Thymus (tissue), 11 donors: ENCODE results near the gene DDX10. TPM values are rescaled to one million over a fixed set of nuclear protein-coding genes. Genes with fewer than 3 reads are reported as not detected.

Source experiments
- DNase-seq, 9 donors: peaks; one replicate each; pipeline ENCODE4 v3.0.0-alpha.2; 2013; ENCODE audit warnings: low spot score in 9 of 9, low read depth in 6 of 9, missing footprints in 1 of 9
- H3K27ac ChIP-seq, 2 donors: one replicate each; pipeline ENCODE4 v1.5.1; 2013; ENCODE audit warnings: control low read depth in 1 of 2, low read depth in 1 of 2, low read length in 1 of 2, mild to moderate bottlenecking in 1 of 2, moderate library complexity in 1 of 2
- H3K27me3 ChIP-seq, 2 donors: one replicate each; pipeline ENCODE4 v1.5.1; 2013; ENCODE audit warnings: low read length in 1 of 2; ENCODE audit not compliant: control insufficient read depth in 2 of 2, insufficient read depth in 1 of 2
- H3K36me3 ChIP-seq, 2 donors: one replicate each; pipeline ENCODE4 v1.5.1; 2013; ENCODE audit warnings: low read length in 1 of 2, mild to moderate bottlenecking in 1 of 2, moderate library complexity in 1 of 2; ENCODE audit not compliant: control insufficient read depth in 2 of 2, insufficient read depth in 2 of 2
- H3K4me1 ChIP-seq, 2 donors: one replicate each; pipeline ENCODE4 v1.5.1; 2013; ENCODE audit warnings: low read length in 2 of 2; ENCODE audit not compliant: control insufficient read depth in 2 of 2, insufficient read depth in 2 of 2
- H3K4me3 ChIP-seq, 2 donors: one replicate each; pipeline ENCODE4 v1.5.1; 2013; ENCODE audit warnings: low read length in 2 of 2, control low read depth in 1 of 2, mild to moderate bottlenecking in 1 of 2
- H3K9me3 ChIP-seq, 2 donors: one replicate each; pipeline ENCODE4 v1.5.1; 2013; ENCODE audit warnings: low read length in 1 of 2, mild to moderate bottlenecking in 1 of 2; ENCODE audit not compliant: control insufficient read depth in 2 of 2, insufficient read depth in 1 of 2
- WGBS: extraction: QIAGEN DNeasy Blood & Tissue Kit; methylation state at CpG from one replicate; pipeline ENCODE4 v1.1.7; 2013; 5-methylcytosine and 5-hydroxymethylcytosine counted together
- polyA plus RNA-seq: library from polyadenylated mRNA; stranded (reverse); fragments of 200-250 nt; gene quantifications from one replicate; pipeline ENCODE4 v1.2.3, GENCODE V29; 2013
- total RNA-seq: library from RNA; stranded (reverse); fragments of 120-200 nt; gene quantifications from one replicate; pipeline ENCODE4 v1.2.4, GENCODE V29; 2013
- donor health status: healthy.

Gene DDX10
- total and polyA plus RNA-seq, 2 donors: 20.1 to 32.3 TPM

DNA sequence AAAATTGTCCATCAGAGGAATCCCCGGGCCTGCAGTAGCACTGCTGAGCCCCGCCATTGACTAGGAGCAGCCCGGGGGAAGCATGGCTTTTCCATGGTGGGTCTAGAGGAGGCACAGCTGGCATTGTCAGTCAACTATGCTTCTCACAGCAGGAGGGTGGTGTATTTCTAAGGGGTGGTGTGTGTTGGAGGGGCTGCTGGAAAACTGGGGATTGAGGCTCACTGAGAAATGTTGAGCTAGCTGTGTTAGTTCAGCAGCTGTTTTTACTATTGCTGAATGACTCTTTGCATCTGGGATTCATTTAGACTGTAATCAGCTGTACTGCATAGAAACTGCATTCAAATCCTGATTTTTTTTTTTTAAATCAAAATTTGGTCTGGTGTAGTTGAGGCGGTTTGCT is 5.6 kb downstream of the DDX10 start:
- Histone ChIP-seq H3K27me3 (no peaks in the 10 kb centered on the region), H3K4me1 (peaks cover 0 to 7% of the 10 kb centered on the region in 2 donors), H3K27ac (no peak overlapping the region), H3K4me3 (no peak overlapping the region), H3K9me3 (no peaks in the 10 kb centered on the region), H3K36me3 (peaks cover 0 to 7% of the 10 kb centered on the region in 2 donors)
- DNase-seq: no peak
- 96% methylated on average over 4 of the region's 4 CpGs for WGBS

- no peak overlapping the region for H3K4me3 ChIP-seq
- H3K9me3 ChIP-seq: no peaks in the 10 kb centered on the region
- peaks cover 14 to 23% of the 10 kb centered on the region in 2 donors for H3K36me3 ChIP-seq
- H3K27me3 ChIP-seq: no peaks in the 10 kb centered on the region
- no peaks in the 10 kb centered on the region for H3K4me1 ChIP-seq
- no peak for DNase-seq
- WGBS: 92% methylated on average over 3 of the region's 3 CpGs
- no peak overlapping the region for H3K27ac ChIP-seq
Observed at GRCh38 chr11:108672113-108672512, 7.2 kb downstream of the DDX10 start.

DNA sequence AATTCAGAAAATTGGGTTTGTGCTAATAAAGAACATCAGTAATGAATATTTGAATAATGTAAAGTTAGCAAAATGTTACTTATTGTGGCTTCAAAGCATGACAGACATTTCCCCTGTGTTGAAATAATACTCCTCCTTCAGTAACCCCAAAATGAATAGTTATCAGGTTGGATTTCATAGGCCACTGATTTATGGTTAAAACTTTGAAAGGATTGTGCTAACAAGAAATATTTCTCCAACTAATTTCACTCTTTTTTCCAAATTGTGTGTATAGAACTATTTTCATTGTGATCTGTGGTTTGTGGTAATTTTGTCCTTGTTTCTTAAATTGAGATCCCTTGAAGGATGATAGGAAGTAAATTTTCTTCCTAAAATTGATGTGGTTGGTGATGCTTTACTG is 7.9 kb downstream of the DDX10 start:
- Histone ChIP-seq H3K27ac (no peak overlapping the region), H3K36me3 (peaks cover 15 to 29% of the 10 kb centered on the region in 2 donors), H3K4me1 (no peaks in the 10 kb centered on the region), H3K9me3 (no peaks in the 10 kb centered on the region), H3K4me3 (no peak overlapping the region), H3K27me3 (no peaks in the 10 kb centered on the region)
- DNase-seq: no peak

- over 99% methylated on average over 2 of the region's 2 CpGs for WGBS
- Histone ChIP-seq H3K4me3 (no peak overlapping the region), H3K9me3 (no peaks in the 10 kb centered on the region), H3K36me3 (peaks cover 15 to 35% of the 10 kb centered on the region in 2 donors), H3K27me3 (no peaks in the 10 kb centered on the region), H3K27ac (no peak overlapping the region), H3K4me1 (peaks cover 0 to 4% of the 10 kb centered on the region in 2 donors)
- DNase-seq: no peak
Observed at GRCh38 chr11:108679045-108679444, 14.2 kb downstream of the DDX10 start.

DNA sequence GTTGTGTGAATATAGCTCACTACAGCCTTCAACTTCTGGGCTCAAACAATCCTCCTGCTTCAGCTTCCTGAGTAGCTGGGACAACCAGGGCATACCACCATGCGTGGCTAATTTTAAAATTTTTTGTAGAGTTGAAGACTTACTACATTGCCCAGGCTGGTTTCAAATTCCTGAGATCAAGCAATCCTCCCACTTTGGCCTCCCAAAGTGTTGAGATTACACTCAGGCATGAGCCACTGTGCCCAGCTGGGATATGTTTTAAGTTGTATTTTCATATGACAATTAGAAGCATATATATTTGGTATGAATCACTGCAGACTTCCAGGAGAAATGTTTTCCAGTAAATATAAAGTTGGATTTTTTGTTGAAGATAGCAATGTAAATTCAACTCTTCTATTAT is 15.4 kb downstream of the DDX10 start:
- H3K27me3 ChIP-seq: no peaks in the 10 kb centered on the region
- no peaks in the 10 kb centered on the region for H3K9me3 ChIP-seq
- no peak for DNase-seq
- H3K4me3 ChIP-seq: no peak overlapping the region
- no peak overlapping the region for H3K27ac ChIP-seq
- peaks cover 0 to 4% of the 10 kb centered on the region in 2 donors for H3K4me1 ChIP-seq
- H3K36me3 ChIP-seq: peaks cover 15 to 32% of the 10 kb centered on the region in 2 donors
- 100% methylated on average over 1 of the region's 1 CpG for WGBS

DNA sequence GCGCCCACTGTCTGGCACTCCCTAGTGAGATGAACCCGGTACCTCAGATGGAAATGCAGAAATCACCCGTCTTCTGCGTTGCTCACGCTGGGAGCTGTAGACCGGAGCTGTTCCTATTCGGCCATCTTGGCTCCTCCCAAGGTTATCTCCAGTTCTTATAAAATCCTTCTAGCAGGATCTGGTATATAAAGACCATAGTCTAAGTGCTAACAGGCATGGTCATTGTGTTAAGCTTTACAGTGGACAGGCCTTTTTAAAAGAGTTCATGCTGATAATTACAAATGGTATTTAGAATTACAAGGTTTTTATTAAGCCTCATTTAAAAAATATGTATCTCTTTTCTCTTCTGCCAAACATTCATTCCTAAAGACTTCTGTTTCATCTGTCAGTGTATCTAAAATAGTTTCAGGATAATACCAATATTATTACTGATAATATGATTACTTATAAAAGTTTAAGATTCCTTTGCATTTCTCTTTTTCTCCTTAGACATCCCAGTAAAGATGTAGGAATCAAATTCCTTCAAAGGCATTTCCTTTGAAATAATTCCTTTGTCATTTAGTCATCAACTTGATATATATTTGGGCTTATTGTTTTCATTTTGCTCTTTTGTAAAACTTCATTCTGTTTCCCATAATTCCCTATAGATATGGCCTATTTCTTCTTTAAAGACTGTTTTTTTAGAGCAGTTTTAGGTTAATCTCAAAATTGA is 20.7 kb downstream of the DDX10 start:
- Histone ChIP-seq H3K4me3 (no peak overlapping the region), H3K27ac (no peak overlapping the region), H3K27me3 (no peaks in the 10 kb centered on the region), H3K4me1 (peaks cover 0 to 4% of the 10 kb centered on the region in 2 donors), H3K9me3 (no peaks in the 10 kb centered on the region), H3K36me3 (peaks cover 3 to 16% of the 10 kb centered on the region in 2 donors)
- WGBS: 98% methylated on average over 5 of the region's 7 CpGs
- DNase-seq: no peak

GRCh38 chr11:108693852-108694251 is 29.0 kb downstream of the DDX10 start:
- no peak overlapping the region for H3K27ac ChIP-seq
- H3K27me3 ChIP-seq: no peaks in the 10 kb centered on the region
- no peak overlapping the region for H3K4me3 ChIP-seq
- WGBS: 96% methylated on average over 2 of the region's 2 CpGs
- DNase-seq: no peak
- no peaks in the 10 kb centered on the region for H3K4me1 ChIP-seq
- H3K36me3 ChIP-seq: peaks cover 6 to 26% of the 10 kb centered on the region in 2 donors
- no peaks in the 10 kb centered on the region for H3K9me3 ChIP-seq

DNA sequence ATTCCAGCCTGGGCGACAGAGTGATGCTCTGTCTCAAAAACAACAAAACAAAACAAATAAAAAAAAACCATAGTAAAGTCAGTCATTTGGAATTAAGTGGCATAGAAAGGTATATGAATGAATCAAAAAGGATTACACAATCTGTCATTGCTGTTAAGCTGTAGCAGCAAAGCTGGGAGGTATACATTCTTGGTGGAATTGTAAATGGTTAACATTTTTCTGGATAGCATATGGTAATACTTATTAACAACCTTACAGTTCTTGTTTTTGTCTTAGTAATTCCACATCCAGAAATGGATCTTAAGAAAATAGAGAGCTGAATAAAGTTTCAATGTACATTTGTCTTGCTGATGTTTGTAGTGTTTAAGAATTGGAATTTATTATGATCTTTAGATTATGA is 30.0 kb downstream of the DDX10 start:
- no peaks in the 10 kb centered on the region for H3K27me3 ChIP-seq
- DNase-seq: no peak
- H3K36me3 ChIP-seq: peaks cover 6 to 22% of the 10 kb centered on the region in 2 donors
- WGBS: 96% methylated on average over 1 of the region's 1 CpG
- no peaks in the 10 kb centered on the region for H3K9me3 ChIP-seq
- H3K4me1 ChIP-seq: no peaks in the 10 kb centered on the region
- H3K27ac ChIP-seq: no peak overlapping the region
- no peak overlapping the region for H3K4me3 ChIP-seq

- no peaks in the 10 kb centered on the region for H3K27me3 ChIP-seq
- H3K27ac ChIP-seq: no peak overlapping the region
- H3K36me3 ChIP-seq: peaks cover 0 to 12% of the 10 kb centered on the region in 2 donors
- WGBS: 83% methylated on average over 3 of the region's 3 CpGs
- H3K4me1 ChIP-seq: no peaks in the 10 kb centered on the region
- peak; percentile 8 to 80 (median 48) for DNase-seq
- H3K9me3 ChIP-seq: no peaks in the 10 kb centered on the region
- no peak overlapping the region for H3K4me3 ChIP-seq
Observed at GRCh38 chr11:108697872-108698473, 33.1 kb downstream of the DDX10 start.
